GM12865 (cell line): ENCODE results near the gene SPATA13.
"Not testable (repeated sequence)": the region's sequence is repeated elsewhere in the genome, so short reads cannot be mapped to it uniquely, and the experiment has no call there.

Experiments used
- DNase-seq: peaks from one replicate; pipeline ENCODE4 v3.0.0; 2010; ENCODE audit warnings: low read depth
- H3K4me3 ChIP-seq: 2 replicates; pipeline ENCODE4 v1.5.1; 2011; ENCODE audit warnings: mild to moderate bottlenecking, low read depth, low read length, control low read depth
- CTCF ChIP-seq: IDR thresholded peaks from 2 replicates; pipeline ENCODE4 v1.5.1; 2011; ENCODE audit warnings: low read length, control low read depth, low read depth, inconsistent platforms; ENCODE audit not compliant: insufficient read depth; ENCODE audit errors: missing control alignments

Gene SPATA13

GRCh38 chr13:24203273-24203672 lies 42.8 kb downstream of the SPATA13 start:
- H3K4me3 ChIP-seq, result no peak overlapping the region
- no peak for TF ChIP-seq CTCF
- DNase-seq, result no peak

GRCh38 chr13:24203811-24204210 lies 43.3 kb downstream of the SPATA13 start:
- peak; percentile 45 for DNase-seq
- no peak for TF ChIP-seq CTCF
- no peak overlapping the region for H3K4me3 ChIP-seq

DNA sequence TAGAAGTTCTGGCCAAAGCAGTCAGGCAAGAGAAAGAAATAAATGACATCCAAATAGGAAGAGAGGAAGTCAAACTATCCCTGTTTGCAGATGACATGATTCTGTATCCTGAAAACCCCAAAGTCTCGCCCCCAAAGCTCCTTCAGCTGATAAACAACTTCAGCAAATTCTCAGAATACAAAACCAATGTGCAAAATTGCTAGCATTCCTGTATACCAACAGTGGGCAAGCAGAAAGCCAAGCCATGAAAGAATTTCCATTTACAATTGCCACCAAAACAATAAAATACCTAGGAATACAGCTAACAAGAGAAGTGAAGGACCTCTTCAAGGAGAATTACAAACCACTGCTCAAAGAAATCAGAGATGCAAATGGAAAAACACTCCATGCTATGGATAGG lies 44.6 kb downstream of the SPATA13 start:
- not testable (repeated sequence) for DNase-seq, H3K4me3 ChIP-seq

GRCh38 chr13:24207841-24208667 lies 47.5 kb downstream of the SPATA13 start:
- no peak for TF ChIP-seq CTCF
- no peak for DNase-seq
- no peak overlapping the region for H3K4me3 ChIP-seq

GRCh38 chr13:24209138-24209537 lies 48.6 kb downstream of the SPATA13 start:
- no peak overlapping the region for H3K4me3 ChIP-seq
- TF ChIP-seq CTCF, result no peak
- no peak for DNase-seq

DNA sequence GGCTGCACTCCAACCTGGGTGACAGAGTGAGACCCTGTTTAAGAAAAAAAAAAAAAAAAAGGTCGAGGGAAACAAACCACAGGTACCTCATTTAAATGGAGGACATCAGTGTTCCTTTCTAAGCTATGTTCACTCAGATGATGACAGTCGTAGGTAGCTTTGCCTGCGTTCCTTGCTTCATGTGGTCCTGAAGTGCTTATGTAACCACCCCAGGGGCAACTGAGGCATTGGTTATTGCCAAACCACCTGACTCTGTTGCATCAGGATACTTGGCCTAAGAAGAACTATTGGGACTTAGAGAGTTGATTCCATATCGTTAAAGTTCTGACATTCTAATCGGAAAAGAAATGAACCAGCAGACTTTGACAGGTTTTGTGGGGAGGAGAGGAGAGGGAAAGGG lies 51.7 kb downstream of the SPATA13 start:
- TF ChIP-seq CTCF, result no peak
- no peak overlapping the region for H3K4me3 ChIP-seq
- DNase-seq, result no peak

GRCh38 chr13:24212674-24213073 lies 52.2 kb downstream of the SPATA13 start:
- no peak for TF ChIP-seq CTCF
- no peak for DNase-seq
- H3K4me3 ChIP-seq, result no peak overlapping the region
